Keratinocyte (primary cell): ENCODE measurements around the gene TUBE1. TPM values are rescaled to one million over a fixed set of nuclear protein-coding genes. Genes with fewer than 3 reads are reported as not detected.

Experiments used
- DNase-seq: peaks from one replicate; pipeline ENCODE4 v3.0.0-alpha.2; 2011; ENCODE audit warnings: low read depth, missing footprints, low spot score
- FAIRE-seq: peaks from 2 replicates; lab custom pipeline; 2011; peaks lifted over from hg19 to GRCh38; lab: Jason Lieb, UNC
- H2AFZ ChIP-seq: 2 replicates; pipeline ENCODE4 v1.6.0; 2012; ENCODE audit warnings: low read length, control low read depth, inconsistent platforms; ENCODE audit not compliant: control insufficient read depth
- H3K27ac ChIP-seq: 2 replicates; pipeline ENCODE4 v1.5.1; 2011; ENCODE audit warnings: low read length; ENCODE audit not compliant: control insufficient read depth, insufficient read depth
- H3K27me3 ChIP-seq: 3 replicates; pipeline ENCODE4 v1.6.0; 2011; ENCODE audit warnings: low read length; ENCODE audit not compliant: control insufficient read depth, insufficient read depth; ENCODE audit errors: extremely low read depth
- H3K36me3 ChIP-seq, 2 experiments: 2 replicates in 1 of 2; 3 replicates in 1 of 2; pipeline ENCODE4 v1.5.1; 2011; ENCODE audit warnings: low read length in 2 of 2, mild to moderate bottlenecking in 1 of 2; ENCODE audit not compliant: control insufficient read depth in 2 of 2, insufficient read depth in 2 of 2; ENCODE audit errors: extremely low read depth in 1 of 2
- H3K4me1 ChIP-seq: 3 replicates; pipeline ENCODE4 v1.5.1; 2011; ENCODE audit warnings: low read length; ENCODE audit not compliant: control insufficient read depth, insufficient read depth; ENCODE audit errors: extremely low read depth
- H3K4me2 ChIP-seq: 3 replicates; pipeline ENCODE4 v1.6.0; 2011; ENCODE audit warnings: low read depth, low read length; ENCODE audit not compliant: control insufficient read depth, insufficient read depth; ENCODE audit errors: extremely low read depth
- H3K4me3 ChIP-seq, 3 experiments: fragments of 200-600 bp in 1 of 3; sonication (generic) in 1 of 3; 2 replicates in 2 of 3; 3 replicates in 1 of 3; pipeline ENCODE4 v1.5.1; 2011 to 2016; ENCODE audit warnings: low read length in 3 of 3, mild to moderate bottlenecking in 3 of 3, control low read depth in 2 of 3, inconsistent platforms in 1 of 3, low read depth in 1 of 3, mixed read lengths in 1 of 3, mixed run types in 1 of 3, moderate library complexity in 1 of 3; ENCODE audit not compliant: control insufficient read depth in 2 of 3, insufficient read depth in 2 of 3; ENCODE audit errors: extremely low read depth in 1 of 3
- H3K79me2 ChIP-seq: 2 replicates; pipeline ENCODE4 v1.6.0; 2012; ENCODE audit warnings: low read length; ENCODE audit not compliant: control insufficient read depth, insufficient read depth
- H3K9ac ChIP-seq: 3 replicates; pipeline ENCODE4 v1.6.0; 2011; ENCODE audit warnings: low read length; ENCODE audit not compliant: control insufficient read depth, insufficient read depth; ENCODE audit errors: extremely low read depth
- H3K9me1 ChIP-seq: 3 replicates; pipeline ENCODE4 v1.6.0; 2011; ENCODE audit warnings: low read length; ENCODE audit not compliant: control insufficient read depth, insufficient read depth; ENCODE audit errors: extremely low read depth
- H3K9me3 ChIP-seq: 2 replicates; pipeline ENCODE4 v1.5.1; 2012; ENCODE audit warnings: low read depth, low read length; ENCODE audit not compliant: control insufficient read depth
- H4K20me1 ChIP-seq: 3 replicates; pipeline ENCODE4 v1.6.0; 2011; ENCODE audit warnings: low read length; ENCODE audit not compliant: control insufficient read depth, insufficient read depth; ENCODE audit errors: extremely low read depth
- EZH2 ChIP-seq: IDR thresholded peaks from one replicate; pipeline ENCODE4 v1.6.1; 2012; ENCODE audit warnings: inconsistent platforms, mild to moderate bottlenecking, low read length, moderate library complexity
- dilution Hi-C: fragments of 300-500 bp; cut with MboI; formaldehyde crosslinking; loops from one replicate; pipeline ENCODE4 v1.7.0; 2020; ENCODE audit warnings: low sequenced_read_pairs; ENCODE audit not compliant: extremely low pct_ligation_motif_present
- polyA plus RNA-seq, 5 experiments: library from polyadenylated mRNA; depleted of rRNA in 3 of 5; stranded (reverse) in 3 of 5; stranded (forward) in 1 of 5; unstranded in 1 of 5; fragments of >200 nt; gene quantifications; 1 replicate in 1 of 5; 2 replicates in 3 of 5; 3 replicates in 1 of 5; pipeline versions ENCODE4 v1.2.1 to v1.2.3, GENCODE V29; 2011 to 2012; ENCODE audit warnings: missing spikeins in 2 of 5, low read depth in 1 of 5, low replicate concordance in 1 of 5
- TF ChIP-seq, protein P1 (sequence below), 3 experiments: IDR thresholded peaks in 1 of 3; conservative IDR thresholded peaks in 1 of 3; optimal IDR thresholded peaks in 1 of 3; 2 replicates in 2 of 3; 3 replicates in 1 of 3; pipeline versions ENCODE3 to v1.5.1; 2011; ENCODE audit warnings: low read length in 3 of 3, mild to moderate bottlenecking in 3 of 3, moderate library complexity in 2 of 3, control low read depth in 1 of 3, inconsistent platforms in 1 of 3; ENCODE audit not compliant: insufficient read depth in 2 of 3; ENCODE audit errors: extremely low read depth in 1 of 3

The TUBE1 gene
- polyA plus RNA-seq, 1 donor (not counting 4 experiments of a cell fraction or from before 2014, with no cell fraction given): 15.4 TPM

DNA sequence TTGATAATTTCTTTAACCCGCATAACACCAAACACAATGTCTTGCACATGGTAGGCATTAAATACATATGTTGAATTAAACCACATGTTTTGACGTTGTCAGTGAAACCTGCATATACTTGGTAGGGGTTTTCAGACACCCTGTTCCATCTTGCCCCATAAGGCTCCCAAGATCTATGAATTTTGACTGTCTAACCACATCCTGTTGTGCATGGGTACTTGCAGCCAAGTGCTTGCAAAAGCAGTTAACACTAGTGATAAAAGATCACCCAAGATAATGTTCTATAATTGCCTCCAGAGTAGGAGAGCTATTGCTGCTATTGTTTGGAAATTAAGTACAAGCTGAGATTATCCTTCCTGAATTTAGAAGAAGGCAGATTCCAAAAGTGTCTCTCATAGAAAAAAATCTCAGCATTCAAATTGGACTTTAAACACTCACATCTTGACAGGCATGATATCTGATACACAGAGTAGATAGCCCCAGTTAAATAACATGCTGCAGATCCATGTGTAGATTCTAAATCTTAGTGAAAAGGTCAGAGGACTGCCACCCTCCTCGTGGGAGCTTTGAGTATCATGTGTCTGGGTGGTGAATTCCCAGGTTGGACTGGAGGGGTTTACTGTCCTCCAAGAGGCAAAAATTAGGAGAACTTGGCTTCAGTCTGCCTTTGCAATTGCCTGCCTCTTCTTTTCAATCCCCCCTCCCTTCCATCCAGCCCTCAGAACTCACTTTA is 59.2 kb downstream of the TUBE1 start:
- no peak for DNase-seq
- no peak overlapping the region for H3K4me3 ChIP-seq
- peaks cover 2% of the 10 kb centered on the region for H3K27me3 ChIP-seq
- H3K36me3 ChIP-seq: no peaks in the 10 kb centered on the region
- H3K4me2 ChIP-seq: no peak overlapping the region
- H3K27ac ChIP-seq: no peak overlapping the region
- TF ChIP-seq EZH2: no peak
- TF ChIP-seq, protein P1, sequence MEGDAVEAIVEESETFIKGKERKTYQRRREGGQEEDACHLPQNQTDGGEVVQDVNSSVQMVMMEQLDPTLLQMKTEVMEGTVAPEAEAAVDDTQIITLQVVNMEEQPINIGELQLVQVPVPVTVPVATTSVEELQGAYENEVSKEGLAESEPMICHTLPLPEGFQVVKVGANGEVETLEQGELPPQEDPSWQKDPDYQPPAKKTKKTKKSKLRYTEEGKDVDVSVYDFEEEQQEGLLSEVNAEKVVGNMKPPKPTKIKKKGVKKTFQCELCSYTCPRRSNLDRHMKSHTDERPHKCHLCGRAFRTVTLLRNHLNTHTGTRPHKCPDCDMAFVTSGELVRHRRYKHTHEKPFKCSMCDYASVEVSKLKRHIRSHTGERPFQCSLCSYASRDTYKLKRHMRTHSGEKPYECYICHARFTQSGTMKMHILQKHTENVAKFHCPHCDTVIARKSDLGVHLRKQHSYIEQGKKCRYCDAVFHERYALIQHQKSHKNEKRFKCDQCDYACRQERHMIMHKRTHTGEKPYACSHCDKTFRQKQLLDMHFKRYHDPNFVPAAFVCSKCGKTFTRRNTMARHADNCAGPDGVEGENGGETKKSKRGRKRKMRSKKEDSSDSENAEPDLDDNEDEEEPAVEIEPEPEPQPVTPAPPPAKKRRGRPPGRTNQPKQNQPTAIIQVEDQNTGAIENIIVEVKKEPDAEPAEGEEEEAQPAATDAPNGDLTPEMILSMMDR (optimal IDR thresholded peaks at IDR 0.05 in 1 of 3, IDR thresholded peaks at IDR 0.05 in 1 of 3, conservative IDR thresholded peaks at IDR 0.05 in 1 of 3; ENCODE audit: extremely low read depth in 1 of 3, insufficient read depth in 2 of 3, low read length in 3 of 3): no peak
- peaks cover 7% of the 10 kb centered on the region for H3K4me1 ChIP-seq
- H3K9ac ChIP-seq: no peak overlapping the region
- peak; percentile 59 for FAIRE-seq
- H2AFZ ChIP-seq: no peak overlapping the region
- H3K9me3 ChIP-seq: peaks cover 3% of the 10 kb centered on the region
- H3K9me1 ChIP-seq: no peaks in the 10 kb centered on the region
- no peaks in the 10 kb centered on the region for H4K20me1 ChIP-seq
- no peaks in the 10 kb centered on the region for H3K79me2 ChIP-seq
- dilution Hi-C loops: no loop called here

DNA sequence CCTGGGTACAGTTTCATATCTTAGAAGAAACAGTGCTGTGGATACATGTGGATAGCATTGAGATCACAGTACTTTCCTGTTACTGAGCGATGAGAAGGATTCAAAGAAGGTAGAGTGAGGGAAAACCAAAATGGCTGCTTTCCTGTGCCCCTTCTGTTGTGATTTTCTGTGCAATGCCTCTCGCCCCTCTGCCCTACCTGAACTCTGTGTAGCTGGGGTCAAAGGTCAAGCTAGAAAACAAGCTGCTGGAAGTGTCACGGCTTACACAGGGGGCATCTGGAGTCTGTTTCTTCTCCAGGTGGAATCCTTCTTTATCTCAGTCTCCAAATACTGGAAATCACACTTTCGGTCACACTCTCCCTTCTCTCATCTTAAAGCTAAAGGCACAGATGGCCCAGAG is 60.3 kb downstream of the TUBE1 start:
- H3K27ac ChIP-seq: no peak overlapping the region
- H3K4me3 ChIP-seq: no peak overlapping the region
- no peaks in the 10 kb centered on the region for H4K20me1 ChIP-seq
- no peaks in the 10 kb centered on the region for H3K79me2 ChIP-seq
- dilution Hi-C loops: no loop called here
- H2AFZ ChIP-seq: no peak overlapping the region
- no peaks in the 10 kb centered on the region for H3K27me3 ChIP-seq
- FAIRE-seq (no peak), DNase-seq (no peak)
- H3K4me1 ChIP-seq: peaks cover 7% of the 10 kb centered on the region
- H3K9me1 ChIP-seq: no peaks in the 10 kb centered on the region
- H3K9me3 ChIP-seq: peaks cover 3% of the 10 kb centered on the region
- TF ChIP-seq EZH2: no peak
- TF ChIP-seq, protein P1 (optimal IDR thresholded peaks at IDR 0.05 in 1 of 3, IDR thresholded peaks at IDR 0.05 in 1 of 3, conservative IDR thresholded peaks at IDR 0.05 in 1 of 3; ENCODE audit: extremely low read depth in 1 of 3, insufficient read depth in 2 of 3, low read length in 3 of 3): no peak
- H3K36me3 ChIP-seq: no peaks in the 10 kb centered on the region
- H3K4me2 ChIP-seq: no peak overlapping the region
- H3K9ac ChIP-seq: no peak overlapping the region
